Adrenal gland (tissue), 5 donors: ENCODE measurements around the gene MYMX.

ENCODE experiments used
- CTCF ChIP-seq, 6 experiments: fragments of 450-650 bp in 4 of 6; fragments of 200-600 bp in 2 of 6; sonication (generic) in 1 of 6; IDR thresholded peaks; 1 replicate in 5 of 6; 2 replicates in 1 of 6; pipeline versions ENCODE4 v1.5.1 to v1.8.0; 2016 to 2021; ENCODE audit warnings: antibody characterized with exemption in 6 of 6, mild to moderate bottlenecking in 2 of 6, moderate library complexity in 1 of 6
- POLR2A ChIP-seq, 2 donors: fragments of 450-650 bp; IDR thresholded peaks; one replicate each; pipeline ENCODE4 v1.6.1; 2017; ENCODE audit warnings: antibody characterized with exemption in 2 of 2, mild to moderate bottlenecking in 2 of 2, moderate library complexity in 1 of 2
- donor health status: DM: no; HTN: no; CAD: no.

- TF ChIP-seq CTCF (IDR thresholded peaks at IDR 0.05), result peak in 3 of 6 experiments; percentile 83 to 87 (median 86)
- peak; percentile 59 to 76 for TF ChIP-seq POLR2A (IDR thresholded peaks at IDR 0.05)
These were observed 40.5 kb downstream of the MYMX start, which contains the start of gene SLC35B2 for GRCh38 chr6:44257025-44257752.
